Mucosa of rectum (tissue), 2 donors: ENCODE measurements around the gene SPATA6L.

Source experiments
- H3K27ac ChIP-seq, 2 donors: one replicate each; pipeline ENCODE4 v1.7.0; 2013; ENCODE audit warnings: inconsistent platforms in 2 of 2, low read depth in 2 of 2, low read length in 2 of 2
- H3K27me3 ChIP-seq, 2 donors: one replicate each; pipeline ENCODE4 v1.7.0; 2013; ENCODE audit warnings: low read length in 2 of 2; ENCODE audit not compliant: control insufficient read depth in 2 of 2, insufficient read depth in 2 of 2
- H3K36me3 ChIP-seq, 2 donors: one replicate each; pipeline ENCODE4 v1.7.0; 2013; ENCODE audit warnings: low read length in 2 of 2; ENCODE audit not compliant: control insufficient read depth in 2 of 2, insufficient read depth in 2 of 2
- H3K4me1 ChIP-seq, 2 donors: one replicate each; pipeline ENCODE4 v1.7.0; 2013; ENCODE audit warnings: low read length in 2 of 2, mild to moderate bottlenecking in 1 of 2; ENCODE audit not compliant: control insufficient read depth in 2 of 2, insufficient read depth in 2 of 2
- H3K4me3 ChIP-seq, 2 donors: one replicate each; pipeline ENCODE4 v1.7.0; 2013; ENCODE audit warnings: low read length in 2 of 2
- H3K9ac ChIP-seq, 2 donors: one replicate each; pipeline ENCODE4 v1.7.0; 2013; ENCODE audit warnings: low read length in 2 of 2, low read depth in 1 of 2, mild to moderate bottlenecking in 1 of 2
- H3K9me3 ChIP-seq, 2 donors: one replicate each; pipeline ENCODE4 v1.7.0; 2013; ENCODE audit warnings: low read length in 2 of 2; ENCODE audit not compliant: control insufficient read depth in 2 of 2
- donor health status: healthy.
- donor health status: Normal muscosa, but diverticular disease.

SPATA6L gene

GRCh38 chr9:4566806-4567205 lies 99.5 kb downstream of the SPATA6L start:
- H3K27ac ChIP-seq: no peak overlapping the region
- H3K9ac ChIP-seq: no peak overlapping the region
- H3K4me1 ChIP-seq: no peaks in the 10 kb centered on the region
- H3K27me3 ChIP-seq: no peaks in the 10 kb centered on the region
- no peaks in the 10 kb centered on the region for H3K9me3 ChIP-seq
- H3K36me3 ChIP-seq: no peaks in the 10 kb centered on the region
- H3K4me3 ChIP-seq: no peak overlapping the region

- Histone ChIP-seq H3K4me3 (no peak overlapping the region), H3K36me3 (no peaks in the 10 kb centered on the region), H3K27ac (no peak overlapping the region), H3K27me3 (no peaks in the 10 kb centered on the region), H3K9ac (no peak overlapping the region), H3K4me1 (no peaks in the 10 kb centered on the region), H3K9me3 (no peaks in the 10 kb centered on the region)
Observed at GRCh38 chr9:4563105-4563504, 103.2 kb downstream of the SPATA6L start.

GRCh38 chr9:4559261-4560182 lies 106.8 kb downstream of the SPATA6L start:
- H3K36me3 ChIP-seq: no peaks in the 10 kb centered on the region
- no peaks in the 10 kb centered on the region for H3K9me3 ChIP-seq
- no peaks in the 10 kb centered on the region for H3K27me3 ChIP-seq
- no peak overlapping the region for H3K27ac ChIP-seq
- no peaks in the 10 kb centered on the region for H3K4me1 ChIP-seq
- no peak overlapping the region for H3K9ac ChIP-seq
- no peak overlapping the region for H3K4me3 ChIP-seq

GRCh38 chr9:4558371-4558998 lies 107.8 kb downstream of the SPATA6L start:
- Histone ChIP-seq H3K4me1 (no peaks in the 10 kb centered on the region), H3K36me3 (no peaks in the 10 kb centered on the region), H3K9me3 (no peaks in the 10 kb centered on the region), H3K27me3 (no peaks in the 10 kb centered on the region), H3K27ac (no peak overlapping the region), H3K9ac (no peak overlapping the region), H3K4me3 (no peak overlapping the region)

- no peak overlapping the region for H3K9ac ChIP-seq
- H3K4me3 ChIP-seq: no peak overlapping the region
- no peaks in the 10 kb centered on the region for H3K9me3 ChIP-seq
- H3K4me1 ChIP-seq: peaks cover 0 to 2% of the 10 kb centered on the region in 2 donors
- H3K36me3 ChIP-seq: no peaks in the 10 kb centered on the region
- no peaks in the 10 kb centered on the region for H3K27me3 ChIP-seq
- no peak overlapping the region for H3K27ac ChIP-seq
Observed at GRCh38 chr9:4555236-4555635, 111.0 kb downstream of the SPATA6L start.

GRCh38 chr9:4553951-4554381 lies 112.3 kb downstream of the SPATA6L start:
- no peaks in the 10 kb centered on the region for H3K9me3 ChIP-seq
- no peaks in the 10 kb centered on the region for H3K27me3 ChIP-seq
- H3K9ac ChIP-seq: no peak overlapping the region
- H3K4me1 ChIP-seq: peaks cover 0 to 2% of the 10 kb centered on the region in 2 donors
- no peak overlapping the region for H3K27ac ChIP-seq
- no peaks in the 10 kb centered on the region for H3K36me3 ChIP-seq
- H3K4me3 ChIP-seq: no peak overlapping the region

GRCh38 chr9:4550777-4551484 lies 115.3 kb downstream of the SPATA6L start:
- Histone ChIP-seq H3K9me3 (no peaks in the 10 kb centered on the region), H3K9ac (no peak overlapping the region), H3K4me1 (peaks cover 0 to 2% of the 10 kb centered on the region in 2 donors), H3K27me3 (no peaks in the 10 kb centered on the region), H3K27ac (no peak overlapping the region), H3K36me3 (no peaks in the 10 kb centered on the region), H3K4me3 (no peak overlapping the region)

- H3K9ac ChIP-seq: no peak overlapping the region
- H3K27me3 ChIP-seq: no peaks in the 10 kb centered on the region
- H3K4me3 ChIP-seq: no peak overlapping the region
- H3K9me3 ChIP-seq: no peaks in the 10 kb centered on the region
- no peaks in the 10 kb centered on the region for H3K36me3 ChIP-seq
- peaks cover 0 to 2% of the 10 kb centered on the region in 2 donors for H3K4me1 ChIP-seq
- peak overlapping the region in 1 of 2 donors; percentile 25 for H3K27ac ChIP-seq
Observed at GRCh38 chr9:4549751-4550295, 116.5 kb downstream of the SPATA6L start.

- peak overlapping the region in 1 of 2 donors; percentile 25 for H3K27ac ChIP-seq
- H3K27me3 ChIP-seq: no peaks in the 10 kb centered on the region
- H3K4me1 ChIP-seq: peaks cover 0 to 2% of the 10 kb centered on the region in 2 donors
- no peaks in the 10 kb centered on the region for H3K36me3 ChIP-seq
- H3K9me3 ChIP-seq: no peaks in the 10 kb centered on the region
- no peak overlapping the region for H3K4me3 ChIP-seq
- no peak overlapping the region for H3K9ac ChIP-seq
Observed at GRCh38 chr9:4548811-4549725, 117.2 kb downstream of the SPATA6L start.
